Thoracic aorta (tissue), 2 donors: Measurements from ENCODE around the gene A2M. TPM values are rescaled to one million over a fixed set of nuclear protein-coding genes. Genes with fewer than 3 reads are reported as not detected.
A peak's percentile ranks its signal among the peaks of the same experiment; 100 is the strongest.

Source experiments
- ATAC-seq: fragments of 150-250 bp; one replicate; pipeline ENCODE4 v1.8.0; 2017; ENCODE audit warnings: low read depth; ENCODE audit not compliant: insufficient number of reproducible peaks, low FRiP score
- DNase-seq: peaks from one replicate; pipeline ENCODE4 v3.0.0-alpha.2; 2020; ENCODE audit warnings: low spot score
- H3K27ac ChIP-seq, 2 donors: fragments of 200-600 bp; sonication (generic); 1 replicate in 1 of 2; 2 replicates in 1 of 2; pipeline ENCODE4 v1.5.1; 2016; ENCODE audit warnings: mild to moderate bottlenecking in 2 of 2, moderate library complexity in 2 of 2
- H3K27me3 ChIP-seq: fragments of 200-600 bp; sonication (generic); replicated peaks from 2 replicates; pipeline ENCODE4 v1.6.0; 2016; ENCODE audit warnings: mild to moderate bottlenecking; ENCODE audit not compliant: insufficient read depth
- H3K36me3 ChIP-seq: fragments of 200-600 bp; sonication (generic); one replicate; pipeline ENCODE4 v1.5.1; 2016
- H3K4me1 ChIP-seq, 2 donors: fragments of 200-600 bp; sonication (generic); 1 replicate in 1 of 2; 2 replicates in 1 of 2; pipeline versions ENCODE4 v1.5.1 to v1.6.0; 2016; ENCODE audit warnings: low read depth in 2 of 2, mild to moderate bottlenecking in 1 of 2; ENCODE audit not compliant: control insufficient read depth in 1 of 2
- H3K4me3 ChIP-seq: fragments of 200-600 bp; sonication (generic); 2 replicates; pipeline ENCODE4 v1.5.1; 2016; ENCODE audit warnings: mild to moderate bottlenecking
- H3K9me3 ChIP-seq: fragments of 200-600 bp; sonication (generic); 2 replicates; pipeline ENCODE4 v1.5.1; 2016
- CTCF ChIP-seq: fragments of 200-600 bp; sonication (generic); IDR thresholded peaks from one replicate; pipeline ENCODE4 v1.5.1; 2019; ENCODE audit warnings: antibody characterized with exemption
- total RNA-seq, 2 donors: library from RNA; depleted of rRNA; stranded (reverse); fragments of >200 nt; gene quantifications; one replicate each; pipeline versions ENCODE4 v1.1.0 to v1.2.3, GENCODE V29; 2016

The A2M gene
- total RNA-seq, 2 donors from 2014 or later, result 1,073 to 1,118 TPM

- peaks cover 3 to 19% of the 10 kb centered on the region in 2 donors for H3K4me1 ChIP-seq
- no peaks in the 10 kb centered on the region for H3K27me3 ChIP-seq
- DNase-seq (no peak), ATAC-seq (no peak)
- peaks cover 38% of the 10 kb centered on the region for H3K36me3 ChIP-seq
- H3K9me3 ChIP-seq, result no peaks in the 10 kb centered on the region
- no peak for TF ChIP-seq CTCF
- H3K27ac ChIP-seq, result peak overlapping the region in 1 of 2 donors; percentile 5
- H3K4me3 ChIP-seq, result no peak overlapping the region
These were observed 48.8 kb downstream of the A2M start for GRCh38 chr12:9066755-9067423.

GRCh38 chr12:9066183-9066623 is 49.5 kb downstream of the A2M start:
- DNase-seq (no peak), ATAC-seq (no peak)
- Histone ChIP-seq H3K27me3 (no peaks in the 10 kb centered on the region), H3K4me1 (peaks cover 3 to 19% of the 10 kb centered on the region in 2 donors), H3K9me3 (no peaks in the 10 kb centered on the region), H3K27ac (peak overlapping the region; percentile 54 to 94), H3K4me3 (no peak overlapping the region), H3K36me3 (peaks cover 32% of the 10 kb centered on the region)
- TF ChIP-seq CTCF, result no peak

GRCh38 chr12:9065607-9065856 is 50.2 kb downstream of the A2M start:
- peak overlapping the region; percentile 93 for H3K4me3 ChIP-seq
- H3K9me3 ChIP-seq, result no peaks in the 10 kb centered on the region
- peak overlapping the region; percentile 54 to 94 for H3K27ac ChIP-seq
- DNase-seq (no peak), ATAC-seq (no peak)
- no peak for TF ChIP-seq CTCF
- H3K4me1 ChIP-seq, result peaks cover 3 to 19% of the 10 kb centered on the region in 2 donors
- H3K36me3 ChIP-seq, result peaks cover 31% of the 10 kb centered on the region
- no peaks in the 10 kb centered on the region for H3K27me3 ChIP-seq

- Histone ChIP-seq H3K4me3 (peak overlapping the region; percentile 93), H3K27me3 (no peaks in the 10 kb centered on the region), H3K9me3 (no peaks in the 10 kb centered on the region), H3K27ac (peak overlapping the region; percentile 94 to 98), H3K36me3 (peaks cover 26% of the 10 kb centered on the region), H3K4me1 (peaks cover 3 to 19% of the 10 kb centered on the region in 2 donors)
- ATAC-seq (peak; percentile 54), DNase-seq (no peak)
- TF ChIP-seq CTCF, result no peak
These were observed 50.7 kb downstream of the A2M start for GRCh38 chr12:9064815-9065606.

- peak; percentile 37 for TF ChIP-seq CTCF
- peak overlapping the region; percentile 93 for H3K4me3 ChIP-seq
- DNase-seq (no peak), ATAC-seq (peak; percentile 83)
- peaks cover 3 to 19% of the 10 kb centered on the region in 2 donors for H3K4me1 ChIP-seq
- no peaks in the 10 kb centered on the region for H3K27me3 ChIP-seq
- peaks cover 18% of the 10 kb centered on the region for H3K36me3 ChIP-seq
- no peaks in the 10 kb centered on the region for H3K9me3 ChIP-seq
- peak overlapping the region; percentile 94 to 98 for H3K27ac ChIP-seq
These were observed 51.4 kb downstream of the A2M start for GRCh38 chr12:9064201-9064814.
